CD14-positive monocyte (primary cell): Measurements from ENCODE around the gene SCRN2. TPM values are rescaled to one million over a fixed set of nuclear protein-coding genes. Genes with fewer than 3 reads are reported as not detected.

Source experiments
- DNase-seq, 3 donors: peaks; one replicate each; pipeline ENCODE4 v3.0.0-alpha.2; 2011 to 2022
- H2AFZ ChIP-seq: 2 replicates; pipeline ENCODE4 v1.6.0; 2012; ENCODE audit warnings: mild to moderate bottlenecking, low read depth, low read length, inconsistent platforms; ENCODE audit not compliant: insufficient read depth, poor library complexity, severe bottlenecking
- H3K27ac ChIP-seq, 2 donors: 1 replicate in 1 of 2; 2 replicates in 1 of 2; pipeline ENCODE4 v1.5.1; 2012 to 2013; ENCODE audit warnings: low read length in 2 of 2, control low read depth in 1 of 2, inconsistent platforms in 1 of 2, low read depth in 1 of 2, mild to moderate bottlenecking in 1 of 2
- H3K27me3 ChIP-seq, 2 donors: one replicate each; pipeline versions ENCODE4 v1.6.0 to v1.6.1; 2011 to 2013; ENCODE audit warnings: low read length in 2 of 2; ENCODE audit not compliant: control insufficient read depth in 2 of 2, insufficient read depth in 2 of 2
- H3K36me3 ChIP-seq, 2 donors: replicated peaks in 1 of 2; 1 replicate in 1 of 2; 2 replicates in 1 of 2; pipeline versions ENCODE4 v1.5.1 to v1.6.1; 2012 to 2013; ENCODE audit warnings: low read length in 2 of 2, control low read depth in 1 of 2, inconsistent platforms in 1 of 2, mild to moderate bottlenecking in 1 of 2; ENCODE audit not compliant: insufficient read depth in 2 of 2, control insufficient read depth in 1 of 2
- H3K4me1 ChIP-seq, 2 donors: 1 replicate in 1 of 2; 2 replicates in 1 of 2; pipeline versions ENCODE4 v1.5.1 to v1.6.1; 2012 to 2013; ENCODE audit warnings: low read length in 2 of 2, control low read depth in 1 of 2, inconsistent platforms in 1 of 2, mild to moderate bottlenecking in 1 of 2, moderate library complexity in 1 of 2; ENCODE audit not compliant: insufficient read depth in 2 of 2, control insufficient read depth in 1 of 2
- H3K4me2 ChIP-seq: replicated peaks from 2 replicates; pipeline ENCODE3; 2012; ENCODE audit warnings: low read length, moderate library complexity, mild to moderate bottlenecking; ENCODE audit not compliant: poor library complexity, severe bottlenecking; ENCODE audit errors: extremely low read depth
- H3K4me3 ChIP-seq, 3 experiments: fragments of 200-600 bp in 1 of 3; sonication (generic) in 1 of 3; replicated peaks in 1 of 3; 1 replicate in 2 of 3; 2 replicates in 1 of 3; pipeline ENCODE4 v1.5.1; 2011 to 2013; ENCODE audit warnings: low read length in 3 of 3, mild to moderate bottlenecking in 3 of 3, control low read depth in 2 of 3, low read depth in 2 of 3, inconsistent platforms in 1 of 3, moderate library complexity in 1 of 3
- H3K79me2 ChIP-seq: 2 replicates; pipeline ENCODE4 v1.6.0; 2012; ENCODE audit warnings: mild to moderate bottlenecking, control low read depth, inconsistent platforms, low read length, moderate library complexity; ENCODE audit not compliant: insufficient read depth
- H3K9ac ChIP-seq: 2 replicates; pipeline ENCODE4 v1.6.0; 2017; ENCODE audit warnings: low read length, mild to moderate bottlenecking; ENCODE audit not compliant: insufficient read depth, poor library complexity, severe bottlenecking
- H3K9me3 ChIP-seq, 2 donors: replicated peaks in 1 of 2; 1 replicate in 1 of 2; 2 replicates in 1 of 2; pipeline versions ENCODE4 v1.5.1 to v1.6.1; 2012 to 2013; ENCODE audit warnings: low read length in 2 of 2, control low read depth in 1 of 2; ENCODE audit not compliant: control insufficient read depth in 1 of 2, insufficient read depth in 1 of 2
- H4K20me1 ChIP-seq: 2 replicates; pipeline ENCODE4 v1.6.0; 2012; ENCODE audit warnings: mild to moderate bottlenecking, low read length, control low read depth, moderate library complexity; ENCODE audit not compliant: insufficient read depth
- H3K27ac Mint-ChIP-seq, 7 donors: one replicate each; pipeline ENCODE4 v1.8.0; 2020; ENCODE audit warnings: mild to moderate bottlenecking in 7 of 7, mixed read lengths in 7 of 7, moderate library complexity in 6 of 7, inconsistent platforms in 2 of 7
- H3K27me3 Mint-ChIP-seq, 3 donors: one replicate each; pipeline ENCODE4 v1.8.0; 2021 to 2022; ENCODE audit warnings: low read depth in 3 of 3, mild to moderate bottlenecking in 3 of 3, mixed read lengths in 3 of 3, moderate library complexity in 3 of 3, inconsistent platforms in 1 of 3
- H3K36me3 Mint-ChIP-seq, 2 donors: one replicate each; pipeline ENCODE4 v1.8.0; 2020; ENCODE audit warnings: mixed read lengths in 2 of 2, inconsistent platforms in 1 of 2, mild to moderate bottlenecking in 1 of 2
- H3K4me1 Mint-ChIP-seq: one replicate; pipeline ENCODE4 v1.8.0; 2020; ENCODE audit warnings: mild to moderate bottlenecking, mixed read lengths
- H3K4me3 Mint-ChIP-seq, 2 donors: one replicate each; pipeline ENCODE4 v1.8.0; 2020; ENCODE audit warnings: mild to moderate bottlenecking in 2 of 2, mixed read lengths in 2 of 2, moderate library complexity in 1 of 2
- H3K9me3 Mint-ChIP-seq, 7 donors: one replicate each; pipeline ENCODE4 v1.8.0; 2020 to 2022; ENCODE audit warnings: mixed read lengths in 7 of 7, mild to moderate bottlenecking in 6 of 7, moderate library complexity in 6 of 7, inconsistent platforms in 2 of 7
- CTCF ChIP-seq: fragments of 200-600 bp; IDR thresholded peaks from one replicate; pipeline ENCODE4 v1.8.0; 2022; ENCODE audit warnings: antibody characterized with exemption, mild to moderate bottlenecking
- WGBS: methylation state at CpG from one replicate; pipeline ENCODE4 v1.1.5; 2013; ENCODE audit warnings: missing lambda C conversion rate; ENCODE audit not compliant: insufficient coverage; 5-methylcytosine and 5-hydroxymethylcytosine counted together
- intact Hi-C, 2 donors: fragments of 100-400 bp; cut with micrococcal nuclease; formaldehyde crosslinking; loops; one replicate each; pipeline versions ENCODE4 v1.15.0 to v1.15.1; 2023
- polyA plus RNA-seq, 3 donors: library from polyadenylated mRNA; depleted of rRNA in 1 of 3; unstranded in 2 of 3; stranded (reverse) in 1 of 3; fragments of 300-500 nt in 2 of 3; fragments of >200 nt in 1 of 3; fragmentation: Illumina TruSeq in 2 of 3; gene quantifications; 1 replicate in 2 of 3; 2 replicates in 1 of 3; pipeline ENCODE4 v1.2.3, GENCODE V29; 2012 to 2021

Gene SCRN2
- polyA plus RNA-seq, 3 donors: 13.2 to 45.1 (median 14.5) TPM

DNA sequence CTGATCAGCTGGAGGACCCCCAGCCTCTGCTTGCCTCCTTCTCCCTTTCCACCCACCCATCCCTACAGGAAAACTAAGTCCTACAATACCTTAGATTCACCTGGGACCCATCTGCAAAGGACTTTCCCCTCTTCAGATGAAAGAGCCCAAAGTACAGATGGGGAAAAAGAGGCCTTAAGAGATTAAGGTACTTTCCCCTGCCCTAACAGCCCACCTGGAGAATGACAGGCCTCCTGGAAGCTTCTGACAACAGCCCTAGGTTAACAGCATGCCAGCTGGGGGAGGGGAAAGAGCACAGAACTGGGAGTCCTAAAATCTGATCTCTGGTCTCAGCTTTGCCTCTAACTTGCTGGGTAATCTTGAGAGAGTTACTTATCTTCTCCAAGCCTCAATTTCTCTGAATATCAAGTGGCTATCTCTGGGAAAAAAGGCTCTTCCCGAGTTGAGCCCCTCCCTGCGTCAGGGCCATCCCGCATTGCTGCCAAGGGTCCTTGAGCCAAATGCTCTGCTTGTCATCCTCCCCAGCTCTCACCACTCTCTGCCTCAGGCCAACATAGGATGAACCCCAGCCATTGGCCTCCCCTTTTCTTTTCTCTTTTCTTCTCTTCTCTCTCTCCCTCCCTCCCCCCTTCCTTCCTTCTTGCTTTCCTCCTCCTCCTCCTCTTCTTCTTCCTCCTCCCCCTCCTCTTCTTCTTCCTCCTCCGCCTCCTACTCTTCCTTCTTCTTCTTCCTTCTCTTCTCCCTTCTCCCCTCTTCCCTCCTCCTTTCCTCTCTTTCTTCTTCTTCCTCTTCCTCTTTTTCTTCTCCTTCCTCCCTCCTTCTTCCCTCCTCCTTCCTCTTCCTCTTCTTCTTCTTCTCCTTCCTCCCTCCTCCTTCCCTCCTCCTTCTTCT is 32.4 kb upstream of the SCRN2 start:
- WGBS: 68% methylated on average over 4 of the region's 4 CpGs
- peaks cover 28 to 58% (median 32%) of the 10 kb centered on the region in 3 donors for H3K27me3 Mint-ChIP-seq
- no peak overlapping the region for H3K4me2 ChIP-seq

More for the DNA sequence above, 32.4 kb upstream of the SCRN2 start:
- Histone ChIP-seq H3K9me3 (peaks cover 7% of the 10 kb centered on the region in 2 donors), H3K9ac (no peak overlapping the region), H4K20me1 (no peaks in the 10 kb centered on the region), H2AFZ (no peak overlapping the region), H3K4me1 (no peaks in the 10 kb centered on the region), H3K27ac (no peak overlapping the region), H3K4me3 (no peak overlapping the region), H3K36me3 (no peaks in the 10 kb centered on the region), H3K79me2 (no peaks in the 10 kb centered on the region), H3K27me3 (peaks cover 24 to 30% of the 10 kb centered on the region in 2 donors)
- peak overlapping the region in 2 of 7 donors; percentile 37 to 51 for H3K27ac Mint-ChIP-seq
- TF ChIP-seq CTCF: no peak
- DNase-seq: no peak
- H3K4me1 Mint-ChIP-seq: peaks cover 14% of the 10 kb centered on the region
- no peaks in the 10 kb centered on the region for H3K36me3 Mint-ChIP-seq
- peak overlapping the region in 1 of 2 donors; percentile 3 for H3K4me3 Mint-ChIP-seq
- H3K9me3 Mint-ChIP-seq: peaks cover 3 to 8% (median 6%) of the 10 kb centered on the region in 7 donors
- intact Hi-C loops: no loop called here
